H9 (cell line): ENCODE measurements around the gene TYK2. TPM values are rescaled to one million over a fixed set of nuclear protein-coding genes. Genes with fewer than 3 reads are reported as not detected.

Source experiments
- DNase-seq: peaks from one replicate; pipeline ENCODE4 v3.0.0-alpha.2; 2017
- H2AFZ ChIP-seq: one replicate; pipeline ENCODE4 v1.6.1; 2013; ENCODE audit warnings: mild to moderate bottlenecking, low read length, control low read depth, moderate library complexity
- H2AK5ac ChIP-seq: 2 replicates; pipeline ENCODE4 v1.6.1; 2013; ENCODE audit warnings: low read length, control low read depth, mixed read lengths; ENCODE audit not compliant: insufficient read length
- H2BK120ac ChIP-seq: one replicate; pipeline ENCODE4 v1.6.1; 2013; ENCODE audit warnings: low read depth, mild to moderate bottlenecking, low read length, control low read depth, inconsistent platforms; ENCODE audit not compliant: poor library complexity, severe bottlenecking
- H2BK12ac ChIP-seq: 2 replicates; pipeline ENCODE4 v1.6.1; 2013; ENCODE audit warnings: low read length, control low read depth, mixed read lengths, low read depth; ENCODE audit not compliant: insufficient read length
- H2BK15ac ChIP-seq: 2 replicates; pipeline ENCODE4 v1.6.1; 2013; ENCODE audit warnings: low read depth, low read length, control low read depth
- H2BK20ac ChIP-seq: one replicate; pipeline ENCODE4 v1.6.1; 2013; ENCODE audit warnings: low read depth, mild to moderate bottlenecking, low read length, control low read depth, inconsistent platforms; ENCODE audit not compliant: poor library complexity, severe bottlenecking
- H2BK5ac ChIP-seq: 2 replicates; pipeline ENCODE4 v1.6.1; 2013; ENCODE audit warnings: low read length, control low read depth, mixed read lengths; ENCODE audit not compliant: insufficient read length
- H3K14ac ChIP-seq: 2 replicates; pipeline ENCODE4 v1.6.1; 2013; ENCODE audit warnings: low read length, control low read depth; ENCODE audit not compliant: insufficient read depth
- H3K18ac ChIP-seq: 2 replicates; pipeline ENCODE4 v1.6.1; 2013; ENCODE audit warnings: low read depth, mild to moderate bottlenecking, mixed read lengths, low read length, control low read depth; ENCODE audit not compliant: insufficient read length
- H3K23ac ChIP-seq: 2 replicates; pipeline ENCODE4 v1.6.1; 2013; ENCODE audit warnings: low read length, control low read depth, mixed read lengths, low read depth; ENCODE audit not compliant: insufficient read length
- H3K23me2 ChIP-seq: 2 replicates; pipeline ENCODE4 v1.6.1; 2013; ENCODE audit warnings: low read depth, mild to moderate bottlenecking, mixed read lengths, low read length, control low read depth; ENCODE audit not compliant: insufficient read length, poor library complexity, severe bottlenecking
- H3K27ac ChIP-seq: 2 replicates; pipeline ENCODE4 v1.5.1; 2013; ENCODE audit warnings: low read length, control low read depth, mixed read lengths, low read depth; ENCODE audit not compliant: insufficient read length
- H3K27me3 ChIP-seq: 2 replicates; pipeline ENCODE4 v1.6.1; 2013; ENCODE audit warnings: low read length, control low read depth, inconsistent platforms; ENCODE audit not compliant: insufficient read depth
- H3K4ac ChIP-seq: 2 replicates; pipeline ENCODE4 v1.6.1; 2013; ENCODE audit warnings: low read depth, mild to moderate bottlenecking, control low read depth, inconsistent platforms, low read length, moderate library complexity
- H3K4me1 ChIP-seq: 2 replicates; pipeline ENCODE4 v1.6.1; 2013; ENCODE audit warnings: low read length, control low read depth, inconsistent platforms; ENCODE audit not compliant: insufficient read depth
- H3K4me2 ChIP-seq: 2 replicates; pipeline ENCODE4 v1.6.1; 2013; ENCODE audit warnings: low read length, control low read depth, mixed read lengths; ENCODE audit not compliant: insufficient read length, insufficient read depth
- H3K56ac ChIP-seq: 2 replicates; pipeline ENCODE4 v1.6.1; 2013; ENCODE audit warnings: low read depth, mild to moderate bottlenecking, mixed read lengths, low read length, control low read depth; ENCODE audit not compliant: insufficient read length
- H3K79me1 ChIP-seq: 2 replicates; pipeline ENCODE4 v1.6.1; 2013; ENCODE audit warnings: low read depth, mild to moderate bottlenecking, moderate library complexity, low read length, control low read depth, inconsistent platforms; ENCODE audit not compliant: insufficient read depth, poor library complexity, severe bottlenecking
- H3K79me2 ChIP-seq: 2 replicates; pipeline ENCODE4 v1.6.1; 2013; ENCODE audit warnings: low read length, control low read depth, inconsistent platforms; ENCODE audit not compliant: insufficient read depth
- H3K9ac ChIP-seq: 2 replicates; pipeline ENCODE4 v1.6.1; 2013; ENCODE audit warnings: low read length, control low read depth, mixed read lengths; ENCODE audit not compliant: insufficient read length; ENCODE audit errors: extremely low read depth
- H3K9me3 ChIP-seq: one replicate; pipeline ENCODE4 v1.6.1; 2013; ENCODE audit warnings: low read depth, low read length, inconsistent platforms; ENCODE audit not compliant: control insufficient read depth
- H3T11ph ChIP-seq: one replicate; pipeline ENCODE4 v1.6.1; 2013; ENCODE audit warnings: mild to moderate bottlenecking, low read length, control low read depth, inconsistent platforms
- H4K20me1 ChIP-seq: one replicate; pipeline ENCODE4 v1.6.1; 2013; ENCODE audit not compliant: control insufficient read depth, insufficient read length, insufficient read depth
- H4K5ac ChIP-seq: 2 replicates; pipeline ENCODE4 v1.6.1; 2013; ENCODE audit warnings: low read depth, mild to moderate bottlenecking, mixed read lengths, low read length, control low read depth; ENCODE audit not compliant: insufficient read length
- H4K8ac ChIP-seq: replicated peaks from 2 replicates; pipeline ENCODE4 v1.6.1; 2013; ENCODE audit warnings: low read length, control low read depth, mixed read lengths, low read depth; ENCODE audit not compliant: insufficient read length
- H4K91ac ChIP-seq: 2 replicates; pipeline ENCODE4 v1.6.1; 2013; ENCODE audit warnings: low read depth, mild to moderate bottlenecking, moderate library complexity, mixed read lengths, low read length, control low read depth; ENCODE audit not compliant: insufficient read length
- H3K27ac Mint-ChIP-seq, 3 experiments: 2 replicates in 2 of 3; 3 replicates in 1 of 3; pipeline ENCODE4 v1.8.0; 2020 to 2021; ENCODE audit warnings: mixed read lengths in 3 of 3, mild to moderate bottlenecking in 1 of 3, moderate library complexity in 1 of 3
- H3K27me3 Mint-ChIP-seq: 2 replicates; pipeline ENCODE4 v1.8.0; 2021; ENCODE audit warnings: low read depth, mild to moderate bottlenecking, moderate library complexity, mixed read lengths
- H3K36me3 Mint-ChIP-seq, 3 experiments: 2 replicates in 2 of 3; 3 replicates in 1 of 3; pipeline ENCODE4 v1.8.0; 2020 to 2021; ENCODE audit warnings: low read depth in 3 of 3, mixed read lengths in 3 of 3; ENCODE audit not compliant: insufficient read depth in 1 of 3
- H3K4me1 Mint-ChIP-seq, 2 experiments: 2 replicates each; pipeline ENCODE4 v1.8.0; 2020; ENCODE audit warnings: mixed read lengths in 2 of 2
- H3K4me3 Mint-ChIP-seq, 2 experiments: 2 replicates in 1 of 2; 3 replicates in 1 of 2; pipeline ENCODE4 v1.8.0; 2020 to 2021; ENCODE audit warnings: mild to moderate bottlenecking in 2 of 2, mixed read lengths in 2 of 2, moderate library complexity in 1 of 2
- H3K9me3 Mint-ChIP-seq, 2 experiments: 2 replicates in 1 of 2; 3 replicates in 1 of 2; pipeline ENCODE4 v1.8.0; 2020; ENCODE audit warnings: mild to moderate bottlenecking in 2 of 2, mixed read lengths in 2 of 2, moderate library complexity in 1 of 2
- WGBS: extraction: QIAGEN DNeasy Blood & Tissue Kit; methylation state at CpG from one replicate; pipeline ENCODE4 v1.1.7; 2013; ENCODE audit warnings: missing lambda C conversion rate, low lambda C conversion rate, mixed read lengths; ENCODE audit not compliant: insufficient read length; ENCODE audit errors: extremely low coverage; 5-methylcytosine and 5-hydroxymethylcytosine counted together
- total RNA-seq: library from RNA; stranded (reverse); gene quantifications from 2 replicates; pipeline ENCODE4 v1.2.1, GENCODE V29; 2021
- TF ChIP-seq, protein P1 (sequence below): fragments of 200-600 bp; sonication (generic); conservative IDR thresholded peaks from 3 replicates; pipeline ENCODE4 v1.8.0; 2021; ENCODE audit warnings: antibody characterized with exemption, mild to moderate bottlenecking

TYK2 gene
- total RNA-seq, 1 experiment from 2014 or later, result 61.4 TPM

DNA sequence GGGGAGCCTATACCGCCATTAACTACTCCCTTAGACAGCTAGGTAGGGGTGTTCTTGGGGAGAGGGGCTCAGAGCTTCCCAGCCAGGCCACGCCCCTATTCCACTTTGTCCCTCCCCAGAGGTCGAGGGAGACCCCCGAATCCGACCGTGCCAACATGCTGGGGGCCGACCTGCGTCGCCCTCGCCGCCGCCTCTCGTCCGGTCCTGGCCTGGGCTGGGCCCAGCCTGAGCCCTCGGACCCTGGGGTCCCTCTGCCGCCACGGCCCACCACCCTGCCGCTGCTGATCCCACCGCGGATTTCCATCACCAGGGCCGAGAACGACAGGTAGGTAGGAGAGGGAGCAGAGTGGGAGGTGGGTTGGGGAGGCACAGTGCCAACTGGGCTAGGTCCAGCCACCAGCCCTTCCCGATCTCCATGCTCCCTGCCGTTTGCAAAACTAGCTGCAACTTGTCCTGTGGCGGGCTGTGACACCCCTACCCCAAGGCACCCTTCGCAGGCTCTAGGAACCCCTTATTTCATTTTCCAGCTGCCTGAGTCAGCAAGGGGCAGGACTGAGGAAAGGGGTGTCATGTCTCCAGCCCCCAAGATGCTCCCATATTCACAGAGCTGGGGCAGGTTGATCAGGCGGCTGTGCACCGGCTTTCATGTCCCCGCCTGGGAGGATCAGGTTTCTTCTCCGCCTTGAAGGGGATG, 37.3 kb upstream of the TYK2 start:
- Histone ChIP-seq H2AK5ac (no peak overlapping the region), H2BK15ac (no peak overlapping the region), H3K27me3 (peaks cover 34% of the 10 kb centered on the region), H3K27ac (no peak overlapping the region), H3K9me3 (no peaks in the 10 kb centered on the region), H2BK120ac (no peak overlapping the region), H3K23me2 (peaks cover 19% of the 10 kb centered on the region), H3K9ac (no peak overlapping the region), H2AFZ (no peak overlapping the region), H2BK12ac (no peak overlapping the region), H4K8ac (no peak overlapping the region), H3K79me1 (no peaks in the 10 kb centered on the region), H3K79me2 (no peaks in the 10 kb centered on the region), H4K5ac (no peak overlapping the region), H3K4ac (no peak overlapping the region), H3K14ac (no peak overlapping the region), H3K4me2 (peak overlapping the region; percentile 59), H3T11ph (no peak overlapping the region), H2BK5ac (no peak overlapping the region), H3K4me1 (peaks cover 2% of the 10 kb centered on the region; the same call in 1 of the 2 replicates), H3K56ac (no peak overlapping the region), H4K20me1 (no peaks in the 10 kb centered on the region), H3K18ac (no peak overlapping the region), H2BK20ac (no peak overlapping the region), H3K23ac (no peak overlapping the region), H4K91ac (no peak overlapping the region)
- Mint-ChIP-seq H3K4me1 (peaks cover 33 to 40% of the 10 kb centered on the region in 2 experiments), H3K27ac (no peak overlapping the region), H3K4me3 (peak overlapping the region; percentile 53 to 82), H3K27me3 (peaks cover 87% of the 10 kb centered on the region), H3K9me3 (peaks cover 2 to 4% of the 10 kb centered on the region in 2 experiments; a peak in 4 of 5 replicates), H3K36me3 (no peaks in the 10 kb centered on the region)
- DNase-seq, result peak; percentile 70
- WGBS, result no CpG with 5 or more reads among the region's 30 CpGs
- TF ChIP-seq, protein P1, sequence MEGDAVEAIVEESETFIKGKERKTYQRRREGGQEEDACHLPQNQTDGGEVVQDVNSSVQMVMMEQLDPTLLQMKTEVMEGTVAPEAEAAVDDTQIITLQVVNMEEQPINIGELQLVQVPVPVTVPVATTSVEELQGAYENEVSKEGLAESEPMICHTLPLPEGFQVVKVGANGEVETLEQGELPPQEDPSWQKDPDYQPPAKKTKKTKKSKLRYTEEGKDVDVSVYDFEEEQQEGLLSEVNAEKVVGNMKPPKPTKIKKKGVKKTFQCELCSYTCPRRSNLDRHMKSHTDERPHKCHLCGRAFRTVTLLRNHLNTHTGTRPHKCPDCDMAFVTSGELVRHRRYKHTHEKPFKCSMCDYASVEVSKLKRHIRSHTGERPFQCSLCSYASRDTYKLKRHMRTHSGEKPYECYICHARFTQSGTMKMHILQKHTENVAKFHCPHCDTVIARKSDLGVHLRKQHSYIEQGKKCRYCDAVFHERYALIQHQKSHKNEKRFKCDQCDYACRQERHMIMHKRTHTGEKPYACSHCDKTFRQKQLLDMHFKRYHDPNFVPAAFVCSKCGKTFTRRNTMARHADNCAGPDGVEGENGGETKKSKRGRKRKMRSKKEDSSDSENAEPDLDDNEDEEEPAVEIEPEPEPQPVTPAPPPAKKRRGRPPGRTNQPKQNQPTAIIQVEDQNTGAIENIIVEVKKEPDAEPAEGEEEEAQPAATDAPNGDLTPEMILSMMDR, result no peak
